HepG2 (cell line): ENCODE measurements around the gene MEI1. TPM values are rescaled to one million over a fixed set of nuclear protein-coding genes. Genes with fewer than 3 reads are reported as not detected.

ENCODE experiments used
- ATF1 ChIP-seq: IDR thresholded peaks from 2 replicates; pipeline ENCODE4 v1.6.1; 2016; ENCODE audit warnings: mild to moderate bottlenecking, control low read depth
- CHD4 ChIP-seq: fragments of 200-600 bp; sonication (generic); IDR thresholded peaks from 2 replicates; pipeline ENCODE4 v1.7.0; 2017; ENCODE audit warnings: mild to moderate bottlenecking, low read length, borderline replicate concordance
- GATA4 ChIP-seq: sonication (generic); IDR thresholded peaks from 2 replicates; pipeline ENCODE4 v1.6.1; 2016; ENCODE audit warnings: antibody characterized with exemption, low read depth, borderline replicate concordance
- GPN1 ChIP-seq: sonication (generic); formaldehyde crosslinking; IDR thresholded peaks from 2 replicates; pipeline ENCODE4 v1.5.1; 2020; ENCODE audit warnings: missing genetic modification reagents, borderline replicate concordance
- GZF1 ChIP-seq: sonication (generic); formaldehyde crosslinking; IDR thresholded peaks from 2 replicates; pipeline ENCODE4 v1.5.1; 2020; ENCODE audit warnings: mild to moderate bottlenecking, missing genetic modification reagents
- MED8 ChIP-seq: sonication (generic); formaldehyde crosslinking; IDR thresholded peaks from 2 replicates; pipeline ENCODE4 v1.8.1; 2023; ENCODE audit warnings: mild to moderate bottlenecking, missing genetic modification reagents; ENCODE audit not compliant: insufficient replicate concordance
- NFKB2 ChIP-seq: sonication (generic); formaldehyde crosslinking; IDR thresholded peaks from 2 replicates; pipeline ENCODE4 v1.4.0; 2020; ENCODE audit warnings: missing genetic modification reagents, borderline replicate concordance
- NFKBIZ ChIP-seq: IDR thresholded peaks from 2 replicates; pipeline ENCODE4 v1.6.1; 2018; ENCODE audit warnings: missing genetic modification reagents, missing compliant biosample characterization
- NFRKB ChIP-seq: fragments of 450-650 bp; IDR thresholded peaks from 2 replicates; pipeline ENCODE4 v1.6.1; 2017
- NR2F6 ChIP-seq, 2 experiments: IDR thresholded peaks; 2 replicates each; pipeline ENCODE4 v1.6.1; 2016; ENCODE audit warnings: antibody characterized with exemption in 1 of 2, mild to moderate bottlenecking in 1 of 2
- RCOR2 ChIP-seq: IDR thresholded peaks from 2 replicates; pipeline ENCODE4 v1.6.1; 2016; ENCODE audit warnings: missing biosample characterization, missing genetic modification reagents
- SNRNP70 ChIP-seq: fragments of 200-400 bp; formaldehyde crosslinking; IDR thresholded peaks from 2 replicates; pipeline ENCODE4 v1.6.1; 2017; ENCODE audit warnings: mild to moderate bottlenecking, low read depth, low read length, moderate library complexity
- TMF1 ChIP-seq: sonication (generic); formaldehyde crosslinking; IDR thresholded peaks from 2 replicates; pipeline ENCODE4 v1.8.1; 2022; ENCODE audit warnings: low read depth, missing genetic modification reagents
- ZC3H4 ChIP-seq: sonication (generic); formaldehyde crosslinking; IDR thresholded peaks from 2 replicates; pipeline ENCODE4 v1.4.0; 2020; ENCODE audit warnings: missing genetic modification reagents, borderline replicate concordance
- ZNF124 ChIP-seq: sonication (generic); formaldehyde crosslinking; IDR thresholded peaks from 2 replicates; pipeline ENCODE4 v1.4.0; 2020; ENCODE audit warnings: missing genetic modification reagents
- ZNF33A ChIP-seq: sonication (generic); formaldehyde crosslinking; IDR thresholded peaks from 2 replicates; pipeline ENCODE4 v1.5.1; 2020; ENCODE audit warnings: missing genetic modification reagents, mild to moderate bottlenecking, moderate library complexity, borderline replicate concordance
- ZNF44 ChIP-seq: sonication (generic); formaldehyde crosslinking; IDR thresholded peaks from 2 replicates; pipeline ENCODE4 v1.5.1; 2020; ENCODE audit warnings: mild to moderate bottlenecking, missing genetic modification reagents
- ZNF546 ChIP-seq: sonication (generic); formaldehyde crosslinking; conservative IDR thresholded peaks from 2 replicates; pipeline ENCODE4 v1.8.1; 2023; ENCODE audit warnings: mild to moderate bottlenecking, missing genetic modification reagents
- ZNF629 ChIP-seq: sonication (generic); formaldehyde crosslinking; conservative IDR thresholded peaks from 2 replicates; pipeline ENCODE4 v1.5.0; 2020; ENCODE audit warnings: missing genetic modification reagents
- ZNF737 ChIP-seq: sonication (generic); formaldehyde crosslinking; IDR thresholded peaks from 2 replicates; pipeline ENCODE4 v1.5.0; 2020; ENCODE audit warnings: missing genetic modification reagents, mild to moderate bottlenecking, borderline replicate concordance
- ZNF777 ChIP-seq: sonication (generic); formaldehyde crosslinking; IDR thresholded peaks from 2 replicates; pipeline ENCODE4 v1.4.0; 2020; ENCODE audit warnings: missing genetic modification reagents
- ZNF790 ChIP-seq: sonication (generic); formaldehyde crosslinking; IDR thresholded peaks from 2 replicates; pipeline ENCODE4 v1.8.0; 2022; ENCODE audit warnings: missing genetic modification reagents, mild to moderate bottlenecking, borderline replicate concordance
- ZZZ3 ChIP-seq: sonication (generic); formaldehyde crosslinking; IDR thresholded peaks from 2 replicates; pipeline ENCODE4 v1.4.0; 2020; ENCODE audit warnings: missing genetic modification reagents, mild to moderate bottlenecking, borderline replicate concordance
- polyA plus RNA-seq, 8 experiments: library from polyadenylated mRNA; depleted of rRNA in 3 of 8; stranded (reverse) in 7 of 8; unstranded in 1 of 8; fragments of >200 nt; fragmentation: Illumina TruSeq in 4 of 8; extraction: Trizol in 4 of 8; gene quantifications; 2 replicates each; pipeline versions ENCODE4 v1.2.1 to v1.2.3, GENCODE V29; 2011 to 2016; ENCODE audit warnings: low read depth in 4 of 8, missing spikeins in 1 of 8, mixed read lengths in 1 of 8; ENCODE audit not compliant: insufficient read depth in 1 of 8
- total RNA-seq, 5 experiments: library from RNA; depleted of rRNA; stranded (reverse); fragments of >200 nt; fragmentation: Illumina TruSeq; extraction: Trizol; gene quantifications; 2 replicates each; pipeline ENCODE4 v1.2.3, GENCODE V29; 2016; ENCODE audit warnings: low read depth in 1 of 5
- TF ChIP-seq, protein P1 (sequence below): sonication (generic); formaldehyde crosslinking; IDR thresholded peaks from 2 replicates; pipeline ENCODE4 v1.4.0; 2020; ENCODE audit warnings: missing genetic modification reagents, low read depth, mild to moderate bottlenecking, borderline replicate concordance
- TF ChIP-seq, protein P2 (sequence below): sonication (generic); formaldehyde crosslinking; IDR thresholded peaks from 2 replicates; pipeline ENCODE4 v1.5.0; 2020; ENCODE audit warnings: missing genetic modification reagents, mild to moderate bottlenecking, borderline replicate concordance
- TF ChIP-seq, protein P3 (sequence below): sonication (generic); formaldehyde crosslinking; IDR thresholded peaks from 2 replicates; pipeline ENCODE4 v1.5.0; 2020; ENCODE audit warnings: missing genetic modification reagents
- TF ChIP-seq, protein P4 (sequence below): sonication (generic); formaldehyde crosslinking; conservative IDR thresholded peaks from 2 replicates; pipeline ENCODE4 v1.4.0; 2020; ENCODE audit warnings: missing genetic modification reagents

Gene MEI1
- total and polyA plus RNA-seq, 2 of the 13 experiments (the other 11 are each of a cell fraction or from before 2014, with no cell fraction given) = 0.75 to 1.9 TPM

DNA sequence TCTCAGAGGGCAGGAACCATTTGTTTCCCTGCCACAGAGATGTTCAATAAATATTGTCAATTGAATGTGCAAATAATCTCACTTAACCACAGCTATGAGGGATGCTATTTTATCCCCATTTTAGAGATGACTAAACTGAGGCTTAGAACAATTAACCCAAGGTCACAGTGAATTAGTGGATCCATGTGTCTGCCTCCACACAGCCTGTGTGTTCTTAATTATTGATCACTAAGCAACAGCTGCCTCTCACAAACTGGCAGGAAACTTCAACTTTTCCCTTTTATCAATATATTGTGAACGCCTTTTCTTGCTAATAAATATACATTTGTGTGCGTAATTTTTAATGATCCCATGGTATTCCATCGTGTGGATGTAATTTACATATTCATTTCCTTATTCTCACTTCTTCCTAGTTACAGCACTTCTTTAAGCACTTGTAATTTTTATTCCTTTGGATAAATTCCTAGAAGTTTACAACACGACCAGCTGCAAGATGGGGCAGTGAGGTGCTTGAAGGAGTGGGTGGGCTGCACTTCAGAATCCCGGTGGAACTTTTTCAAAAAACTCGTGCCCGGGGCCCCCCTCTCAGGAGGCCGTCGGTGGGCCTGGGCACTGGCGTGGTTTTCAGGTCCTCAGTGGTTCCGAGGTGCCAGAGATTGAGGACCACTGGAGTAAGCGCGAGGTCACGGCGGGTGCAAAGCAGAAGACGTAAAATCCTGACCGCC lies 132.7 kb downstream of the MEI1 start (continued):
- TF ChIP-seq, protein P1, sequence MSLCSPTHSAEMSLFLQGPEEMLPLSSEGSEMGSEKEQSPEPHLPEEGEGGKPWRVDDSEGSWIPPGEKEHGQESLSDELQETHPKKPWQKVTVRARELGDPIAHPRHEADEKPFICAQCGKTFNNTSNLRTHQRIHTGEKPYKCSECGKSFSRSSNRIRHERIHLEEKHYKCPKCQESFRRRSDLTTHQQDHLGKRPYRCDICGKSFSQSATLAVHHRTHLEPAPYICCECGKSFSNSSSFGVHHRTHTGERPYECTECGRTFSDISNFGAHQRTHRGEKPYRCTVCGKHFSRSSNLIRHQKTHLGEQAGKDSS = no peak
- no peak for TF ChIP-seq NFRKB
- TF ChIP-seq SNRNP70 = no peak
- no peak; the same call in 1 of the 2 replicates for TF ChIP-seq NR2F6 (IDR thresholded peaks at IDR 0.05)
- no peak for TF ChIP-seq NR2F6 (CRISPR knock-in tag; IDR thresholded peaks at IDR 0.05)
- no peak for TF ChIP-seq ATF1 (CRISPR knock-in tag)
- peak; percentile 100 for TF ChIP-seq CHD4
- no peak for TF ChIP-seq GATA4
- peak; percentile 99 for TF ChIP-seq ZNF629
- TF ChIP-seq TMF1 = 0 out of 2 replicates have a peak, but pooled peaks have one; percentile 58
- TF ChIP-seq ZNF124 = no peak
- TF ChIP-seq NFKB2 (CRISPR knock-in tag) = 0 out of 2 replicates have a peak, but pooled peaks have one; percentile 22
- no peak for TF ChIP-seq ZZZ3 (CRISPR knock-in tag)
- TF ChIP-seq ZNF790 (CRISPR knock-in tag) = no peak
- TF ChIP-seq, protein P2, sequence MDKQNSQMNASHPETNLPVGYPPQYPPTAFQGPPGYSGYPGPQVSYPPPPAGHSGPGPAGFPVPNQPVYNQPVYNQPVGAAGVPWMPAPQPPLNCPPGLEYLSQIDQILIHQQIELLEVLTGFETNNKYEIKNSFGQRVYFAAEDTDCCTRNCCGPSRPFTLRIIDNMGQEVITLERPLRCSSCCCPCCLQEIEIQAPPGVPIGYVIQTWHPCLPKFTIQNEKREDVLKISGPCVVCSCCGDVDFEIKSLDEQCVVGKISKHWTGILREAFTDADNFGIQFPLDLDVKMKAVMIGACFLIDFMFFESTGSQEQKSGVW (CRISPR knock-in tag) = no peak
- TF ChIP-seq, protein P3, sequence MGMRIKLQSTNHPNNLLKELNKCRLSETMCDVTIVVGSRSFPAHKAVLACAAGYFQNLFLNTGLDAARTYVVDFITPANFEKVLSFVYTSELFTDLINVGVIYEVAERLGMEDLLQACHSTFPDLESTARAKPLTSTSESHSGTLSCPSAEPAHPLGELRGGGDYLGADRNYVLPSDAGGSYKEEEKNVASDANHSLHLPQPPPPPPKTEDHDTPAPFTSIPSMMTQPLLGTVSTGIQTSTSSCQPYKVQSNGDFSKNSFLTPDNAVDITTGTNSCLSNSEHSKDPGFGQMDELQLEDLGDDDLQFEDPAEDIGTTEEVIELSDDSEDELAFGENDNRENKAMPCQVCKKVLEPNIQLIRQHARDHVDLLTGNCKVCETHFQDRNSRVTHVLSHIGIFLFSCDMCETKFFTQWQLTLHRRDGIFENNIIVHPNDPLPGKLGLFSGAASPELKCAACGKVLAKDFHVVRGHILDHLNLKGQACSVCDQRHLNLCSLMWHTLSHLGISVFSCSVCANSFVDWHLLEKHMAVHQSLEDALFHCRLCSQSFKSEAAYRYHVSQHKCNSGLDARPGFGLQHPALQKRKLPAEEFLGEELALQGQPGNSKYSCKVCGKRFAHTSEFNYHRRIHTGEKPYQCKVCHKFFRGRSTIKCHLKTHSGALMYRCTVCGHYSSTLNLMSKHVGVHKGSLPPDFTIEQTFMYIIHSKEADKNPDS = no peak
- TF ChIP-seq NFKBIZ (CRISPR knock-in tag) = no peak
- peak; percentile 47 for TF ChIP-seq MED8
- TF ChIP-seq ZNF737 (CRISPR knock-in tag) = no peak
- peak; percentile 23; the same call in 1 of the 2 replicates for TF ChIP-seq ZNF44
- peak; percentile 4; the same call in 1 of the 2 replicates for TF ChIP-seq ZNF777 (CRISPR knock-in tag)
- 0 out of 2 replicates have a peak, but pooled peaks have one; percentile 10 for TF ChIP-seq ZNF546 (CRISPR knock-in tag)
- 0 out of 2 replicates have a peak, but pooled peaks have one; percentile 23 for TF ChIP-seq GZF1
- peak; percentile 74; the same call in 1 of the 2 replicates for TF ChIP-seq ZNF33A (CRISPR knock-in tag)
- TF ChIP-seq GPN1 = no peak
- peak; percentile 53; the same call in 1 of the 2 replicates for TF ChIP-seq ZC3H4 (CRISPR knock-in tag)
- TF ChIP-seq, protein P4, sequence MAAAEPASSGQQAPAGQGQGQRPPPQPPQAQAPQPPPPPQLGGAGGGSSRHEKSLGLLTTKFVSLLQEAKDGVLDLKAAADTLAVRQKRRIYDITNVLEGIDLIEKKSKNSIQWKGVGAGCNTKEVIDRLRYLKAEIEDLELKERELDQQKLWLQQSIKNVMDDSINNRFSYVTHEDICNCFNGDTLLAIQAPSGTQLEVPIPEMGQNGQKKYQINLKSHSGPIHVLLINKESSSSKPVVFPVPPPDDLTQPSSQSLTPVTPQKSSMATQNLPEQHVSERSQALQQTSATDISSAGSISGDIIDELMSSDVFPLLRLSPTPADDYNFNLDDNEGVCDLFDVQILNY (CRISPR knock-in tag) = no peak
- peak; percentile 86 for TF ChIP-seq RCOR2 (CRISPR knock-in tag)
